Mesenchymal stem cell (in vitro differentiated cells and primary cell): Measurements from ENCODE around the gene HABP4.
A peak's percentile ranks its signal among the peaks of the same experiment; 100 is the strongest.

Experiments used
- DNase-seq: peaks from one replicate; pipeline ENCODE4 v3.0.0-alpha.2; 2013
- H2AFZ ChIP-seq: one replicate; pipeline ENCODE4 v1.6.1; 2013; ENCODE audit warnings: low read depth, mild to moderate bottlenecking, control low read depth, inconsistent platforms, low read length, moderate library complexity
- H2AK5ac ChIP-seq: 2 replicates; pipeline ENCODE4 v1.6.1; 2013; ENCODE audit warnings: low read length, moderate library complexity, mild to moderate bottlenecking, inconsistent platforms; ENCODE audit not compliant: severe bottlenecking
- H2BK120ac ChIP-seq: one replicate; pipeline ENCODE4 v1.6.1; 2013; ENCODE audit warnings: low read depth, mild to moderate bottlenecking, inconsistent platforms, low read length, moderate library complexity
- H2BK12ac ChIP-seq, 2 experiments: one replicate each; pipeline ENCODE4 v1.6.1; 2013; ENCODE audit warnings: inconsistent platforms in 2 of 2, low read length in 2 of 2, mild to moderate bottlenecking in 2 of 2, moderate library complexity in 2 of 2, control low read depth in 1 of 2
- H2BK15ac ChIP-seq: one replicate; pipeline ENCODE4 v1.6.1; 2013; ENCODE audit warnings: mild to moderate bottlenecking, low read depth, inconsistent platforms; ENCODE audit not compliant: poor library complexity, severe bottlenecking
- H2BK5ac ChIP-seq: 2 replicates; pipeline ENCODE4 v1.6.1; 2013; ENCODE audit warnings: low read depth, mild to moderate bottlenecking, low read length, control low read depth, inconsistent platforms; ENCODE audit not compliant: poor library complexity, severe bottlenecking
- H3K14ac ChIP-seq, 2 experiments: one replicate each; pipeline ENCODE4 v1.6.1; 2013; ENCODE audit warnings: inconsistent platforms in 2 of 2, low read length in 2 of 2, control low read depth in 1 of 2, mild to moderate bottlenecking in 1 of 2, moderate library complexity in 1 of 2
- H3K18ac ChIP-seq, 2 experiments: one replicate each; pipeline ENCODE4 v1.6.1; 2013; ENCODE audit warnings: inconsistent platforms in 2 of 2, low read length in 2 of 2, control low read depth in 1 of 2, low read depth in 1 of 2, mild to moderate bottlenecking in 1 of 2
- H3K23ac ChIP-seq, 2 experiments: one replicate each; pipeline ENCODE4 v1.6.1; 2013; ENCODE audit warnings: inconsistent platforms in 2 of 2, low read length in 2 of 2, mild to moderate bottlenecking in 2 of 2, moderate library complexity in 2 of 2, control low read depth in 1 of 2
- H3K27ac ChIP-seq: 2 replicates; pipeline ENCODE4 v1.5.1; 2013; ENCODE audit warnings: mild to moderate bottlenecking, moderate library complexity, low read length, control low read depth, inconsistent platforms; ENCODE audit not compliant: poor library complexity, severe bottlenecking
- H3K27me3 ChIP-seq, 2 experiments: 2 replicates each; pipeline versions ENCODE4 v1.6.1 to v1.7.0; 2013; ENCODE audit warnings: low read length in 2 of 2, mild to moderate bottlenecking in 2 of 2, moderate library complexity in 2 of 2, control low read depth in 1 of 2, inconsistent platforms in 1 of 2; ENCODE audit not compliant: control insufficient read depth in 1 of 2, insufficient read depth in 1 of 2
- H3K36me3 ChIP-seq, 2 experiments: 2 replicates each; pipeline versions ENCODE4 v1.6.1 to v1.7.0; 2013; ENCODE audit warnings: low read length in 2 of 2, control low read depth in 1 of 2, inconsistent platforms in 1 of 2, low read depth in 1 of 2, mild to moderate bottlenecking in 1 of 2; ENCODE audit not compliant: insufficient read depth in 2 of 2, control insufficient read depth in 1 of 2
- H3K4ac ChIP-seq, 2 experiments: one replicate each; pipeline ENCODE4 v1.6.1; 2013; ENCODE audit warnings: inconsistent platforms in 2 of 2, low read length in 2 of 2, mild to moderate bottlenecking in 2 of 2, moderate library complexity in 2 of 2, control low read depth in 1 of 2, low read depth in 1 of 2
- H3K4me1 ChIP-seq: 2 replicates; pipeline ENCODE4 v1.6.1; 2013; ENCODE audit warnings: low read depth, low read length, control low read depth; ENCODE audit not compliant: control insufficient read depth, insufficient read depth
- H3K4me2 ChIP-seq: 2 replicates; pipeline ENCODE4 v1.6.1; 2013; ENCODE audit warnings: low read length, mild to moderate bottlenecking, inconsistent platforms; ENCODE audit not compliant: poor library complexity, severe bottlenecking
- H3K4me3 ChIP-seq, 2 experiments: 2 replicates each; pipeline versions ENCODE4 v1.5.1 to v1.7.0; 2013; ENCODE audit warnings: low read length in 2 of 2, mild to moderate bottlenecking in 2 of 2, control low read depth in 1 of 2, low read depth in 1 of 2; ENCODE audit not compliant: insufficient read depth in 1 of 2
- H3K79me1 ChIP-seq: replicated peaks from 2 replicates; pipeline ENCODE4 v1.6.1; 2013; ENCODE audit warnings: mild to moderate bottlenecking, control low read depth, low read length, inconsistent platforms; ENCODE audit not compliant: poor library complexity, severe bottlenecking
- H3K9ac ChIP-seq: 2 replicates; pipeline ENCODE4 v1.7.0; 2013; ENCODE audit warnings: mild to moderate bottlenecking, low read length, moderate library complexity
- H3K9me3 ChIP-seq: 2 replicates; pipeline ENCODE4 v1.7.0; 2013; ENCODE audit warnings: mild to moderate bottlenecking, low read length; ENCODE audit not compliant: control insufficient read depth
- H4K8ac ChIP-seq: one replicate; pipeline ENCODE4 v1.6.1; 2013; ENCODE audit warnings: inconsistent platforms, mild to moderate bottlenecking, low read length, moderate library complexity
- H4K91ac ChIP-seq: one replicate; pipeline ENCODE4 v1.6.1; 2013; ENCODE audit warnings: mild to moderate bottlenecking, low read length, inconsistent platforms
- WGBS: methylation state at CpG from one replicate; pipeline ENCODE4 v1.1.7; 2013; ENCODE audit warnings: mixed read lengths; 5-methylcytosine and 5-hydroxymethylcytosine counted together

Gene HABP4

DNA sequence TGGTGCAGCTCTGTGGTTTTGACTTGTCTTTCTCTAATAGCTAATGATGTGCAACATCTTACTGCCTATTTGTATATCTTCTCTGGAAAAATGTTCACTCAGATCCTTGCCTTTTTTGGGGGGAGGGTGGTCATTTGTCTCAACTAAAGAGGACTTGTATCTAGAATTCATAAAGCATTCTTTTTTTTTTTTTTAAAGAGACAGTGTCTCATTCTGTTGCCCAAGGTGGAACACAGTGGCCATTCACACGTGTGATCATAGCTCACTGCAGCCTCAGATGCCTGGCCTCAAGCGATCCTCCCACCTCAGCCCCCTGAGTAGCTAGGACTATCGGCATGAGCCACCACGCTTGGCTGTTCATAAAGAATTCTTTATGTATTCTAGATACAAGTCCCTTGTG is 33.2 kb downstream of the HABP4 start:
- no peaks in the 10 kb centered on the region for H3K27me3 ChIP-seq
- no peak overlapping the region for H2AFZ ChIP-seq
- H3K23ac ChIP-seq: no peak overlapping the region
- no peak overlapping the region for H2BK15ac ChIP-seq
- H2BK5ac ChIP-seq: no peak overlapping the region
- no peak overlapping the region for H2BK120ac ChIP-seq
- peaks cover 9% of the 10 kb centered on the region for H3K4me1 ChIP-seq
- 98% methylated on average over 2 of the region's 4 CpGs for WGBS
- DNase-seq: no peak
- H3K18ac ChIP-seq: no peak overlapping the region
- peaks cover 7% of the 10 kb centered on the region for H3K79me1 ChIP-seq
- no peak overlapping the region for H3K4ac ChIP-seq
- H3K14ac ChIP-seq: no peak overlapping the region
- H2BK12ac ChIP-seq: no peak overlapping the region
- H3K9ac ChIP-seq: no peak overlapping the region
- H3K4me3 ChIP-seq: no peak overlapping the region
- no peaks in the 10 kb centered on the region for H3K9me3 ChIP-seq
- H4K91ac ChIP-seq: no peak overlapping the region
- H3K4me2 ChIP-seq: no peak overlapping the region
- peaks cover 16 to 61% of the 10 kb centered on the region in 2 experiments for H3K36me3 ChIP-seq
- H3K27ac ChIP-seq: no peak overlapping the region
- no peak overlapping the region for H4K8ac ChIP-seq
- H2AK5ac ChIP-seq: no peak overlapping the region

DNA sequence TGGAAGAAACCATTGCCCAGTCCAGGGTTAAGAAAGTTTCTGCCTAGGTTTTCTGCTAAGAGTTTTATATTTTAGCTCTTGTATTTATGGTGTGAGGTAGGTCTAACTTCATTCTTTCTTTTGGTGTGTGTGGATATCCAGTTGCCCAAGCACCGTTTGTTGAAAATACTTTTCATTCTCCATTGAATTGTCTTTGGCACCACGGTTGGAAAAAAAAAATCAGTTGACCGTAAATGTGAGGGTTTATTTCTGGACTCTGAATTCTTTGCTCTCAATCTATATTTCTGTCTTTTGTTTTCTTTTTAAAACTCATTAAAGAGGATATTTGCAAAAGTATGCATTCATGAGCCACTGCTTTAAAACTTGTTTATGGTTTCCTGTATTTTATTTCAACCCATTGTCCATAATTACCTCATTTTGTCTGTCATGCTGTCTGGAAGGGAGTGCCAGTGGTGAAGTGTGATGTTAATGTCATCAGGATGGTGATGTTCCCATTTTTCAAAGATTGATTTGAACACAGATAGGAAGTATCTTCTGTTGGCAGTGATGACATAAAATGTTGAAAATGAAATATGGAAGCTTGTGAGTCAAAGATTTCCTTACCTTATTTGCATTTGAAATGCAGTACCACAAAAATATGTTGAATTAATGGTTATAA is 33.9 kb downstream of the HABP4 start:
- no peak overlapping the region for H3K4me3 ChIP-seq
- H3K27ac ChIP-seq: no peak overlapping the region
- no peak overlapping the region for H3K18ac ChIP-seq
- H3K9me3 ChIP-seq: no peaks in the 10 kb centered on the region
- H3K23ac ChIP-seq: no peak overlapping the region
- H3K4me1 ChIP-seq: peaks cover 9% of the 10 kb centered on the region
- WGBS: 95% methylated on average over 2 of the region's 3 CpGs
- peaks cover 12% of the 10 kb centered on the region for H3K79me1 ChIP-seq
- no peak overlapping the region for H2AFZ ChIP-seq
- H3K14ac ChIP-seq: no peak overlapping the region
- H4K91ac ChIP-seq: no peak overlapping the region
- no peak overlapping the region for H2BK15ac ChIP-seq
- no peak overlapping the region for H2BK120ac ChIP-seq
- no peak overlapping the region for H3K4me2 ChIP-seq
- H2AK5ac ChIP-seq: no peak overlapping the region
- H3K36me3 ChIP-seq: peaks cover 23 to 68% of the 10 kb centered on the region in 2 experiments
- no peak for DNase-seq
- no peak overlapping the region for H3K4ac ChIP-seq
- H2BK5ac ChIP-seq: no peak overlapping the region
- H2BK12ac ChIP-seq: no peak overlapping the region
- no peak overlapping the region for H4K8ac ChIP-seq
- no peak overlapping the region for H3K9ac ChIP-seq
- H3K27me3 ChIP-seq: no peaks in the 10 kb centered on the region

DNA sequence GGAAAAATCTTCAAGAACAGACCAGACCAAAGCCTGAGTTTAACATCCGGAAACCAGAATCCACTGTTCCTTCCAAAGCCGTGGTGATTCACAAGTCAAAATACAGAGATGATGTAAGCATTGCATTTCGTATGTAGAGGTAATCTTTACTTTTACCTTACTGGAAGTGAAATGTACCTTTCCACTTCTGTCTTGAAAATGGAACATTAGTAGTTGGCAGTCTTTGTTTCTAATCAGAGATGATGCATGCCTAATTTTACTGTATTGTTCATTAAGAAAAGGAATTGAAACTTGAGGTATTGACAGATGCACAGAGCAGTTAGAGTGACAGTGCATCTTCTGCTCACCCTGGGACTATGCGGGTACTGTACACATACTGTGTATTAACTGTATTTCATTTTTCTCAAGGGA is 34.6 kb downstream of the HABP4 start:
- Histone ChIP-seq H3K4me3 (no peak overlapping the region), H3K4me2 (no peak overlapping the region), H2AK5ac (no peak overlapping the region), H3K18ac (no peak overlapping the region), H3K9ac (no peak overlapping the region), H3K14ac (no peak overlapping the region), H3K36me3 (peaks cover 28 to 74% of the 10 kb centered on the region in 2 experiments), H2BK12ac (no peak overlapping the region), H2AFZ (no peak overlapping the region), H4K8ac (no peak overlapping the region), H3K4me1 (peaks cover 9% of the 10 kb centered on the region), H2BK5ac (no peak overlapping the region), H3K27ac (no peak overlapping the region), H3K9me3 (no peaks in the 10 kb centered on the region), H3K27me3 (no peaks in the 10 kb centered on the region), H3K4ac (no peak overlapping the region), H3K23ac (no peak overlapping the region), H3K79me1 (peaks cover 15% of the 10 kb centered on the region), H4K91ac (no peak overlapping the region), H2BK15ac (no peak overlapping the region), H2BK120ac (no peak overlapping the region)
- DNase-seq: no peak
- WGBS: 100% methylated on average over 4 of the region's 4 CpGs

DNA sequence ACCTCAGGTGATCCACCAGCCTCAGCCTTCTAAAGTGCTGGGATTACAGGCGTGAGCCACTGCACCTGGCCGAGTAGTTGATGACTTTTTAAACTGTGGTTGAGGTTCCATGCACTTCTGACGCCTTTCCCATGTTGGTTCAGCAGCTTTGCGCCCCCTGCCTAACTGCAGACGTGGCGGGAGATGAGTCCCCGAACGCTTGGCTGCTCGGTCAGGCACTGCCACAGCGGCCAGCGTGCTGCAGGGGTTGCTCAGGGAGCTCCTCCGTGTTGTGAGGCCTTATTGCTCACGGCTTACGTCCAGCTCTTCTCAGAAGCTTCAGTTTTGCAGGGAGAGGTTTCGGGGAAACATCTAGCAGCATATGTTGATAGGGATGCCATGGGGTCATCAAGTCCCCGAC is 35.3 kb downstream of the HABP4 start:
- H2BK5ac ChIP-seq: no peak overlapping the region
- H2AK5ac ChIP-seq: no peak overlapping the region
- no peak overlapping the region for H3K4ac ChIP-seq
- H3K27ac ChIP-seq: no peak overlapping the region
- H2BK120ac ChIP-seq: no peak overlapping the region
- H2AFZ ChIP-seq: no peak overlapping the region
- peak overlapping the region in 1 of 2 experiments; percentile 28 for H3K18ac ChIP-seq
- H3K27me3 ChIP-seq: no peaks in the 10 kb centered on the region
- H3K23ac ChIP-seq: no peak overlapping the region
- H3K4me2 ChIP-seq: no peak overlapping the region
- no peak for DNase-seq
- no peak overlapping the region for H3K14ac ChIP-seq
- H3K9ac ChIP-seq: peak overlapping the region; percentile 83
- no peak overlapping the region for H4K91ac ChIP-seq
- no peak overlapping the region for H3K4me3 ChIP-seq
- H4K8ac ChIP-seq: no peak overlapping the region
- no peak overlapping the region for H2BK15ac ChIP-seq
- peaks cover 16% of the 10 kb centered on the region for H3K79me1 ChIP-seq
- WGBS: 98% methylated on average over 16 of the region's 16 CpGs
- H3K9me3 ChIP-seq: no peaks in the 10 kb centered on the region
- H3K4me1 ChIP-seq: peaks cover 9% of the 10 kb centered on the region
- no peak overlapping the region for H2BK12ac ChIP-seq
- peaks cover 28 to 75% of the 10 kb centered on the region in 2 experiments for H3K36me3 ChIP-seq
